Mesenchymal stem cell (in vitro differentiated cells and primary cell): Measurements from ENCODE around the gene MPDZ.

Source experiments
- DNase-seq: peaks from one replicate; pipeline ENCODE4 v3.0.0-alpha.2; 2013
- H2AFZ ChIP-seq: one replicate; pipeline ENCODE4 v1.6.1; 2013; ENCODE audit warnings: low read depth, mild to moderate bottlenecking, control low read depth, inconsistent platforms, low read length, moderate library complexity
- H2AK5ac ChIP-seq: 2 replicates; pipeline ENCODE4 v1.6.1; 2013; ENCODE audit warnings: low read length, moderate library complexity, mild to moderate bottlenecking, inconsistent platforms; ENCODE audit not compliant: severe bottlenecking
- H2BK120ac ChIP-seq: one replicate; pipeline ENCODE4 v1.6.1; 2013; ENCODE audit warnings: low read depth, mild to moderate bottlenecking, inconsistent platforms, low read length, moderate library complexity
- H2BK12ac ChIP-seq, 2 experiments: one replicate each; pipeline ENCODE4 v1.6.1; 2013; ENCODE audit warnings: inconsistent platforms in 2 of 2, low read length in 2 of 2, mild to moderate bottlenecking in 2 of 2, moderate library complexity in 2 of 2, control low read depth in 1 of 2
- H2BK15ac ChIP-seq: one replicate; pipeline ENCODE4 v1.6.1; 2013; ENCODE audit warnings: mild to moderate bottlenecking, low read depth, inconsistent platforms; ENCODE audit not compliant: poor library complexity, severe bottlenecking
- H2BK5ac ChIP-seq: 2 replicates; pipeline ENCODE4 v1.6.1; 2013; ENCODE audit warnings: low read depth, mild to moderate bottlenecking, low read length, control low read depth, inconsistent platforms; ENCODE audit not compliant: poor library complexity, severe bottlenecking
- H3K14ac ChIP-seq, 2 experiments: one replicate each; pipeline ENCODE4 v1.6.1; 2013; ENCODE audit warnings: inconsistent platforms in 2 of 2, low read length in 2 of 2, control low read depth in 1 of 2, mild to moderate bottlenecking in 1 of 2, moderate library complexity in 1 of 2
- H3K18ac ChIP-seq, 2 experiments: one replicate each; pipeline ENCODE4 v1.6.1; 2013; ENCODE audit warnings: inconsistent platforms in 2 of 2, low read length in 2 of 2, control low read depth in 1 of 2, low read depth in 1 of 2, mild to moderate bottlenecking in 1 of 2
- H3K23ac ChIP-seq, 2 experiments: one replicate each; pipeline ENCODE4 v1.6.1; 2013; ENCODE audit warnings: inconsistent platforms in 2 of 2, low read length in 2 of 2, mild to moderate bottlenecking in 2 of 2, moderate library complexity in 2 of 2, control low read depth in 1 of 2
- H3K27ac ChIP-seq: 2 replicates; pipeline ENCODE4 v1.5.1; 2013; ENCODE audit warnings: mild to moderate bottlenecking, moderate library complexity, low read length, control low read depth, inconsistent platforms; ENCODE audit not compliant: poor library complexity, severe bottlenecking
- H3K27me3 ChIP-seq, 2 experiments: 2 replicates each; pipeline versions ENCODE4 v1.6.1 to v1.7.0; 2013; ENCODE audit warnings: low read length in 2 of 2, mild to moderate bottlenecking in 2 of 2, moderate library complexity in 2 of 2, control low read depth in 1 of 2, inconsistent platforms in 1 of 2; ENCODE audit not compliant: control insufficient read depth in 1 of 2, insufficient read depth in 1 of 2
- H3K36me3 ChIP-seq, 2 experiments: 2 replicates each; pipeline versions ENCODE4 v1.6.1 to v1.7.0; 2013; ENCODE audit warnings: low read length in 2 of 2, control low read depth in 1 of 2, inconsistent platforms in 1 of 2, low read depth in 1 of 2, mild to moderate bottlenecking in 1 of 2; ENCODE audit not compliant: insufficient read depth in 2 of 2, control insufficient read depth in 1 of 2
- H3K4ac ChIP-seq, 2 experiments: one replicate each; pipeline ENCODE4 v1.6.1; 2013; ENCODE audit warnings: inconsistent platforms in 2 of 2, low read length in 2 of 2, mild to moderate bottlenecking in 2 of 2, moderate library complexity in 2 of 2, control low read depth in 1 of 2, low read depth in 1 of 2
- H3K4me1 ChIP-seq: 2 replicates; pipeline ENCODE4 v1.6.1; 2013; ENCODE audit warnings: low read depth, low read length, control low read depth; ENCODE audit not compliant: control insufficient read depth, insufficient read depth
- H3K4me2 ChIP-seq: 2 replicates; pipeline ENCODE4 v1.6.1; 2013; ENCODE audit warnings: low read length, mild to moderate bottlenecking, inconsistent platforms; ENCODE audit not compliant: poor library complexity, severe bottlenecking
- H3K4me3 ChIP-seq, 2 experiments: 2 replicates each; pipeline versions ENCODE4 v1.5.1 to v1.7.0; 2013; ENCODE audit warnings: low read length in 2 of 2, mild to moderate bottlenecking in 2 of 2, control low read depth in 1 of 2, low read depth in 1 of 2; ENCODE audit not compliant: insufficient read depth in 1 of 2
- H3K79me1 ChIP-seq: replicated peaks from 2 replicates; pipeline ENCODE4 v1.6.1; 2013; ENCODE audit warnings: mild to moderate bottlenecking, control low read depth, low read length, inconsistent platforms; ENCODE audit not compliant: poor library complexity, severe bottlenecking
- H3K9ac ChIP-seq: 2 replicates; pipeline ENCODE4 v1.7.0; 2013; ENCODE audit warnings: mild to moderate bottlenecking, low read length, moderate library complexity
- H3K9me3 ChIP-seq: 2 replicates; pipeline ENCODE4 v1.7.0; 2013; ENCODE audit warnings: mild to moderate bottlenecking, low read length; ENCODE audit not compliant: control insufficient read depth
- H4K8ac ChIP-seq: one replicate; pipeline ENCODE4 v1.6.1; 2013; ENCODE audit warnings: inconsistent platforms, mild to moderate bottlenecking, low read length, moderate library complexity
- H4K91ac ChIP-seq: one replicate; pipeline ENCODE4 v1.6.1; 2013; ENCODE audit warnings: mild to moderate bottlenecking, low read length, inconsistent platforms
- WGBS: methylation state at CpG from one replicate; pipeline ENCODE4 v1.1.7; 2013; ENCODE audit warnings: mixed read lengths; 5-methylcytosine and 5-hydroxymethylcytosine counted together

Gene MPDZ

DNA sequence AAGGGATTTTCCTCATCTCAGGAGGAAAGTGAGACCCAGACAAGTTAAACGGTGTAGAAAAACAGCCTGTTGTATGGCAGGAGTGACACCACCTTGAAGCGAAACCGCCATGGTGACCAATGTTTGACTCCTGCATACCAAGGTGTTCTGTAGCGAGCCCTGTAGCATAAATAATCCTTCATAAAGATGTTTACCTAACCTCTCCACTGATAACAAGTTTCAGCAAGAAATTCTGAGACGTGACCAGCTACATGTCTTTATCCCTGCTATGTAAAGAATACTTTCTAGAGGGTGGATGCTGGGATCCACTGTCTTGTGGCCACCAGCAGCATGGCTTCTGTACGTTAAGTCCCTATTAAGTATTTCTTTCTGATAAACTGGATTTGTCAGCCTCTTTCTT lies 148.1 kb downstream of the MPDZ start:
- no peak for DNase-seq
- Histone ChIP-seq H3K36me3 (peaks cover 6 to 57% of the 10 kb centered on the region in 2 experiments), H3K18ac (no peak overlapping the region), H3K4ac (no peak overlapping the region), H3K9ac (no peak overlapping the region), H3K27ac (no peak overlapping the region), H3K4me3 (no peak overlapping the region), H2BK15ac (no peak overlapping the region), H3K9me3 (no peaks in the 10 kb centered on the region), H2BK12ac (no peak overlapping the region), H3K4me2 (no peak overlapping the region), H3K23ac (no peak overlapping the region), H2AFZ (no peak overlapping the region), H4K8ac (no peak overlapping the region), H3K14ac (no peak overlapping the region), H4K91ac (no peak overlapping the region), H3K4me1 (no peaks in the 10 kb centered on the region), H2AK5ac (no peak overlapping the region), H3K27me3 (no peaks in the 10 kb centered on the region), H2BK5ac (no peak overlapping the region), H2BK120ac (no peak overlapping the region), H3K79me1 (no peaks in the 10 kb centered on the region)
- 98% methylated on average over 5 of the region's 6 CpGs for WGBS

DNA sequence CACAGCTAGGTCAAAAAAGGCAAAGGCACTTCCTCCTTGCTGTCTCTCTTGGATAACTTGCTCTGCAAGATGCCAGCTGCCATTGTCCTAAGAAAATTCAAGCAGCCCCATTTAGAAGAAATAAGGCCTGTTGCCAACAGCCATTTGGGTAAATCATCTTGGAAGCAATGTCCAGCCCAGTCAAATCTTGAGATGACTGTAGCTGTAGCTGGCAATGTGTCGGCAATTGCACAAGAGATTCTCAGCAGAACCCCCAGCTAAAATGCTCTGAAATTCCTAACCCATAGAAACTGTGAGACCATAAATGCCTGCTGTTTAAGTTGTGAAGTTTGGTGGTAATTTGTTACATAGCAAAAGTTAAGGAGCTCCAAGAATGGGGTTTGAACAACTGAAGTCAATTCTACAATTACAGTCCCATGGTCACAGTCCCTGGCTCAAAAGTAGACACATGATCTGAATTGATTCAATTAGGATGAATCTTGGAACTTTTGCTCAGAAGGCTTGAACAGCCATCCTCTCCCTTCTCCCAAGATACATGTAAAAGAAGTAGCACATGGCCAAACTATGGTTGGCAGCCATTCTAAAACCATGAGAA lies 151.1 kb downstream of the MPDZ start:
- no CpG with 5 or more reads among the region's 1 CpG for WGBS
- Histone ChIP-seq H2BK12ac (no peak overlapping the region), H3K4me3 (no peak overlapping the region), H3K4me1 (no peaks in the 10 kb centered on the region), H3K4me2 (no peak overlapping the region), H2BK120ac (no peak overlapping the region), H3K4ac (no peak overlapping the region), H3K14ac (no peak overlapping the region), H3K23ac (no peak overlapping the region), H3K9ac (no peak overlapping the region), H2AFZ (no peak overlapping the region), H2BK5ac (no peak overlapping the region), H3K27me3 (no peaks in the 10 kb centered on the region), H3K9me3 (no peaks in the 10 kb centered on the region), H2BK15ac (no peak overlapping the region), H2AK5ac (no peak overlapping the region), H3K79me1 (no peaks in the 10 kb centered on the region), H4K91ac (no peak overlapping the region), H3K36me3 (peaks cover 4 to 59% of the 10 kb centered on the region in 2 experiments), H3K27ac (no peak overlapping the region), H4K8ac (no peak overlapping the region), H3K18ac (no peak overlapping the region)
- no peak for DNase-seq

DNA sequence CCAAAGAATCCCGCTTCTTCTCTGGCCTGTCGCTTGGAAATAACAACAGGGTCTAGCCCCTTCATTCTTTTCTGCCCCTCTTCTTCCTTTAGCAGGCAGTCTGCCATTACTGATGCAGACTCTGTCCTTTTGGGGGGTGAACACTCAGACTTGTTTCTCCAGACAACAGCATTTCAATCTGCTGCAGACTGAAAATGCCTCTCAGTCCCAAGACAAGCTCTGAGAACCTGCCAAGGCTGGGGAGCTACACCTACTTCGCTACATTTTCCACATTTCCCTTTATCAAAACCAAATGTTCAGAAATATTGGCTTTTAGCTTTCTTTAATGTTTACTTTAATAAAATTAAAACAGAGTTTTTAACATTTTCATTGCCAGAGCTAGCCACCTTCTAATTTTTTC lies 152.4 kb downstream of the MPDZ start:
- no peak overlapping the region for H2BK5ac ChIP-seq
- no peak overlapping the region for H4K91ac ChIP-seq
- H3K27ac ChIP-seq = no peak overlapping the region
- H2AFZ ChIP-seq = no peak overlapping the region
- no peak overlapping the region for H2AK5ac ChIP-seq
- no peak overlapping the region for H3K9ac ChIP-seq
- DNase-seq = no peak
- no peak overlapping the region for H2BK15ac ChIP-seq
- H3K23ac ChIP-seq = no peak overlapping the region
- H2BK12ac ChIP-seq = no peak overlapping the region
- 100% methylated on average over 2 of the region's 3 CpGs for WGBS
- H3K4me2 ChIP-seq = no peak overlapping the region
- no peak overlapping the region for H3K4ac ChIP-seq
- H3K36me3 ChIP-seq = peaks cover 7 to 57% of the 10 kb centered on the region in 2 experiments
- H3K9me3 ChIP-seq = no peaks in the 10 kb centered on the region
- H3K4me3 ChIP-seq = no peak overlapping the region
- H3K27me3 ChIP-seq = no peaks in the 10 kb centered on the region
- H3K14ac ChIP-seq = no peak overlapping the region
- H2BK120ac ChIP-seq = no peak overlapping the region
- no peaks in the 10 kb centered on the region for H3K79me1 ChIP-seq
- H4K8ac ChIP-seq = no peak overlapping the region
- no peak overlapping the region for H3K18ac ChIP-seq
- H3K4me1 ChIP-seq = no peaks in the 10 kb centered on the region

DNA sequence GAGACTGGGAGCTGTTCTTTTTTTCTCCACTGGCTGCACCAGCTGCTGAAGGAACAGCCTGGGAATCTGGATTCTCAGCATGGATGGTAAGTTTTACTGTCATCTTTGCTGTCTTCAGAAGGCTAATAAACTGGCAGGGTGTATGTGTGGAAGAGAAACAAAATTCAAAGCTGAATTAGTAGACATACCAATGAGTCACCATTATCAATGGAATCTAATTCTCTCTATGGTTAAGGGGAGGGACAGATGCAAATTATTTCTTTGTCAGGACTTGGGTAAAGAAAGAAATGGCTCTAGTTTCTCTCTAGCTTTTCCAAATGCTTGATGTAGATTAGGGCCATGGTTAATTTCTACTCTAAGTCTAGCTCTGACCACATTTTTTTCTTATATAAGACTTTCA lies 154.2 kb downstream of the MPDZ start:
- no peak overlapping the region for H2BK15ac ChIP-seq
- H2BK12ac ChIP-seq = no peak overlapping the region

More for the DNA sequence above, 154.2 kb downstream of the MPDZ start:
- no peak overlapping the region for H3K4me3 ChIP-seq
- H3K23ac ChIP-seq = no peak overlapping the region
- H4K91ac ChIP-seq = no peak overlapping the region
- H3K14ac ChIP-seq = no peak overlapping the region
- H3K27ac ChIP-seq = no peak overlapping the region
- no peak overlapping the region for H3K4ac ChIP-seq
- no peak overlapping the region for H2BK5ac ChIP-seq
- no peaks in the 10 kb centered on the region for H3K4me1 ChIP-seq
- H2AFZ ChIP-seq = no peak overlapping the region
- H3K27me3 ChIP-seq = no peaks in the 10 kb centered on the region
- DNase-seq = no peak
- no peaks in the 10 kb centered on the region for H3K9me3 ChIP-seq
- no peaks in the 10 kb centered on the region for H3K79me1 ChIP-seq
- H4K8ac ChIP-seq = no peak overlapping the region
- no peak overlapping the region for H3K4me2 ChIP-seq
- H3K18ac ChIP-seq = no peak overlapping the region
- H3K36me3 ChIP-seq = peaks cover 9 to 56% of the 10 kb centered on the region in 2 experiments
- no peak overlapping the region for H3K9ac ChIP-seq
- no peak overlapping the region for H2AK5ac ChIP-seq
- H2BK120ac ChIP-seq = no peak overlapping the region
